GM08714 (cell line): ENCODE measurements around the gene RAB15.

Experiments
- H3K4me3 ChIP-seq: fragments of 200-500 bp; sonication (Bioruptor generic); 2 replicates; pipeline ENCODE4 v1.5.1; 2014; ENCODE audit warnings: mild to moderate bottlenecking, low read length, inconsistent platforms
- ZNF274 ChIP-seq: IDR thresholded peaks from 2 replicates; pipeline ENCODE4 v1.6.1; 2012; ENCODE audit warnings: mild to moderate bottlenecking, low read depth, low read length

Gene RAB15

GRCh38 chr14:64973026-64973442 is 898 bp upstream of the RAB15 start:
- no peak overlapping the region for H3K4me3 ChIP-seq
- TF ChIP-seq ZNF274: no peak

- TF ChIP-seq ZNF274: no peak
- peak overlapping the region; percentile 45 for H3K4me3 ChIP-seq
These were observed 619 bp downstream of the RAB15 start for GRCh38 chr14:64971491-64971942.

GRCh38 chr14:64970776-64971477 is 1.2 kb downstream of the RAB15 start:
- no peak overlapping the region for H3K4me3 ChIP-seq

GRCh38 chr14:64970041-64970440 is 2.1 kb downstream of the RAB15 start:
- TF ChIP-seq ZNF274: no peak
- no peak overlapping the region for H3K4me3 ChIP-seq

More at GRCh38 chr14:64970776-64971477, 1.2 kb downstream of the RAB15 start:
- no peak for TF ChIP-seq ZNF274

GRCh38 chr14:64968651-64969050 is 3.5 kb downstream of the RAB15 start:
- TF ChIP-seq ZNF274: no peak
- H3K4me3 ChIP-seq: no peak overlapping the region

GRCh38 chr14:64968167-64968566 is 4.0 kb downstream of the RAB15 start:
- TF ChIP-seq ZNF274: no peak
- H3K4me3 ChIP-seq: no peak overlapping the region

GRCh38 chr14:64966976-64967375 is 5.2 kb downstream of the RAB15 start:
- no peak for TF ChIP-seq ZNF274
- H3K4me3 ChIP-seq: no peak overlapping the region

GRCh38 chr14:64965356-64966000 is 6.7 kb downstream of the RAB15 start:
- H3K4me3 ChIP-seq: no peak overlapping the region
- TF ChIP-seq ZNF274: no peak

- H3K4me3 ChIP-seq: no peak overlapping the region
- no peak for TF ChIP-seq ZNF274
These were observed 8.5 kb downstream of the RAB15 start for GRCh38 chr14:64963611-64964010.

GRCh38 chr14:64960762-64961276 is 11.3 kb downstream of the RAB15 start:
- H3K4me3 ChIP-seq: no peak overlapping the region

GRCh38 chr14:64958743-64959142 is 13.4 kb downstream of the RAB15 start:
- no peak for TF ChIP-seq ZNF274
- H3K4me3 ChIP-seq: no peak overlapping the region

More at GRCh38 chr14:64960762-64961276, 11.3 kb downstream of the RAB15 start:
- no peak for TF ChIP-seq ZNF274

GRCh38 chr14:64958201-64958600 is 13.9 kb downstream of the RAB15 start:
- no peak overlapping the region for H3K4me3 ChIP-seq
- no peak for TF ChIP-seq ZNF274

- no peak overlapping the region for H3K4me3 ChIP-seq
- no peak for TF ChIP-seq ZNF274
These were observed 15.3 kb downstream of the RAB15 start for GRCh38 chr14:64956697-64957406.

- TF ChIP-seq ZNF274: no peak
These were observed 16.8 kb downstream of the RAB15 start for GRCh38 chr14:64955297-64955696.

More at GRCh38 chr14:64955297-64955696, 16.8 kb downstream of the RAB15 start:
- H3K4me3 ChIP-seq: no peak overlapping the region
